Activated CD4-positive, alpha-beta T cell treated with anti-CD3 and anti-CD28 coated beads, Interleukin-2, Interleukin-6, amounts not matched to agents 100 ng/mL and 50 ng/mL, durations not matched to agents 16 hours and 8 hours (primary cell): ENCODE data around the gene PIK3R1.

Experiments used
- DNase-seq: peaks from one replicate; pipeline ENCODE4 v3.0.0-alpha.2; 2020

Gene PIK3R1

DNA sequence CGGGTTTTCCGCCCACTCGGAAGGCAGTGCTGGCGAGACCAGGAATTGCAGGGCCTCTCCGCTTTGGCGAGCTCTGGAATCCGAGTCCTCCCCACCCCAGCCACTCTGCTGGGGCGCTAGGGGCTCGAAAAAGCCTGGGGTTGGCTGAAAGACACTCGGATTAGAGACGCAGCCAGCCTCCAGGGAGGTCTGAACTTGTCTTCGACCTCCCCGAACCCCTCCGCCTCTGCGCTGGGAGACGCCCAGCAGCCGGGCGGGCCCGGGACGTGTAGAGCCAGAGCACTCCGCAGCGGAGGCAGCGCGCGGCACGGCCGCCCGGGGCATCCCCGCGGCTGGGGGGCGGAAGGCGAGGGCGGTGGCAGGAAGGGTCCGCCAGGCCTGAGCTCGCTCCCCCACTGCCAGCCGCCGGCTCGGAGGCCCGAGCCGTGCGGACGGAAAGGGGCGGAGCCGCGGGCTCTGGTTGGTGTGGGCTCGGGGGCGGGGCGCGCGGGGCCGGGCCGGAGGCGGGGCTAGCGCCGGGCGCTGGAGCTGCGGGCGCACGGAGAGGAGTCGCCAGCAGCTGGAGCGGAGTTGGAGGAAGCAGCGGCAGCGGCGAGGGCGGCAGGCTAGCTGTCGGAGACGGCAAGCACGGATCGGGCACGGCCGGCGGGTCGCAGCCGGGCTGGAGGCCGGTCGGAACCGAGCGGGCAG lies at the start of gene PIK3R1:
Gene PIK3R1, plus strand, starts transcription at position 549 of the 690 bp plus-strand sequence. CDS start 10,920 bp downstream, outside the sequence.
- peak; percentile 96 for DNase-seq

DNA sequence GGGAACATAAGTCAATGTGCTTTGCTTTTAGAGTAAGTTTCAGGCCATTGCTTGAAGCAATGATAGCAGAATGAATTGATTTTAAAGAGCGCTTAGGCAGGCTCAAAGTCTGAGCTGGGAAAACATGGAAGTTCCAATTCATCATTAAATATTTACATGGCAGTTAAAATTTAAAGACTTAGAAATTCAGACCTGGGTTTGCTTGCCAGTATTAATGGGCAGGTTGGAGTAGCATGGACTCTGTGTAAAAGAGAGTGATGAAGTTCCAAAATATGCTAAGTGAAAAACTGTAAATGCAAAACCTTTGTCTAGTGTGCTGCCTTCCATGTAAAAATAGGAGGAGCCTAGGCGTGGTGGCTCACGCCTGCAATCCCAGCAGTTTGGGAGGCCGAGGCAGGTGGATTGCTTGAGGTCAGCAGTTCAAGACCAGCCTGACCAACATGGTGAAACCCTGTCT lies 48.3 kb upstream of the PIK3R1 start:
- DNase-seq: no peak

DNA sequence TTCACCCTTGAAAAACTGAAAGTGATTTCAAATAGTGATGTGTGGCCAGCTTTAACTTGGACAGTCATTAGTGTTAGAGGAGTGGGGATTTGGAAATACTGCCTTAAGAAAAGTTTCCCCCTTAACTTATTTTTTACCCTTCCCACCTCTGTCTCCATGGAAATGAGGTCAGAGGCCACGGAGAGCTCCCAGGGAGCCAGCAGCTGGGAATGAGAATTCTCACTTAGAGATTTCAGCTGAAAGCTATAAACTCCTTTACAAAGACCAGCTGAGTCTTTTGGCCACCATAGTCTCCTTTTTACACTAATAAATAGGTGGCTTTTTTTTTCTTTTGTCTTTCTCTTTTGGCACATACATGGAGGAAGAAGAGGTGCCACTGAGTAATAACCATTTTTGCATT lies 45.7 kb upstream of the PIK3R1 start:
- no peak for DNase-seq

DNA sequence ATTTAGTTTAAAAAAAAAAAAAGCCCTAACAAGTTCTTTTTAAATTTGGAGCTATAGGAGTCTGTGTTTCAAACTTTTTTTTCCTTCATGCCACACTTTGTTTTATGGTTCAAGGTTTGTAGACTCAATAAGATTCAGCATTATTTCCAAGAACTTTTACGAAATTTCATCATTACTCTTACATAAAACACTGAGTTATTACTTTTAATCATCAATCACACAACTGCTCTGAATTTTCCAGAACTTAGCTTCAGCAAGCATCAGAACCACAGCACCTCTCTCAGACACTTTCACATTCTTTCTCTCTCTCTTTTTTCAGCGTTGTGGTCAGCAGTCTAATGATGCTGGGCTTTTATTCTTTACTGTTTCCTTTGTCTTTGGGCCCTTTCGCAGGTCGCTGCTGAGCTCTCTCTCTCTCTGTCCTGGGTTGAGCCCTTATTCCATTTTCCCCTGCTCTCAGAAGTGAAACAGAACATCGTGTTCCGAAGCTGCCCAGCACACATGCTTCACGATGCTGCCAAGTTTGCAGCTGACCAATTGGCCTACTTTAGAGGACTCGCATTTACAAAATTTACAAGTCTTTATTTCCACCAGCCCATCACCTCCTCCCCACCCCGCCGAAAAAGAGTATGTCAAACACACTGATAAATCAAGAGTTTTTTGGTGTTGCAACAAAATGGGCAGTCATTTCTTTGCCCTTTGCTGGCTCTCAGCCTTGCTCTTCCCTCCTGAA lies 44.6 kb upstream of the PIK3R1 start:
- DNase-seq: no peak

DNA sequence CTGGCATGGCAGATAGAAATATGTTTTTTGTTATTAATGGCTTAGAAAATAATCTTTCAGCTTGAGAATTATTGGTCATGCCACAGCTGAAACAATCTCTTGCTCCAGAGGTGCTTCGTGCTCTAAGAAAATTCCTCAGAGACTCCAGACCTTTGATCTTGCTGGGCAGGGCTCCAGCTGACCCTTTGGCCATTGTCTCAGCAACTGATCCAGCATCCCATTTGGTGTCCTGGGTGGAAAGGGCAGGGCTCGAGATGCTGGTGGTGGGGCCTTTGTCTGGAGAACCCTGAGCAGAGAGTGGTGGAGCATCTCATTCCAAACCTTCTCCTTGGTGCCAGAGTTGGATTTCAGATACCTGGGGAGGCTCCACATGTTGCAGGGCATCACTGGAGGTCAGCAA lies 43.2 kb upstream of the PIK3R1 start:
- no peak for DNase-seq

DNA sequence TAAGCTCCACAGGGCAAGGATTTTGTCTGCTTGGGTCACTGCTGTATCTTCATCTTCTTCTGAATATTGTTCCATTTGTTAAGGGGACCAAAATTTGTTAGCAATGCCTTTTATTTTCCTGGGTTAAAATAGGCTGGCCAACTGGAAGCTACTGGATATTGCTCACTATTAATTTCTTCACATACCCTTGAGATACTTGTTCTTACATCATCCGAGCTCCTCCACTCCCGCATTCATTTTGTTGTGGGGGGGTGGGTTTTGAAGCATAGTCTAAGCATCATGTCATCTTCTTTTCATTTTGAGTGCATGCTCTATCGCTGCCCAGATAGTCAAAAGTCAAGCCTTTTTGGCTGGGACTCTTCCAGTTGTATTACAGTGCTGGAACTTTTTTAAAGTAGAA lies 42.5 kb upstream of the PIK3R1 start:
- DNase-seq: no peak

DNA sequence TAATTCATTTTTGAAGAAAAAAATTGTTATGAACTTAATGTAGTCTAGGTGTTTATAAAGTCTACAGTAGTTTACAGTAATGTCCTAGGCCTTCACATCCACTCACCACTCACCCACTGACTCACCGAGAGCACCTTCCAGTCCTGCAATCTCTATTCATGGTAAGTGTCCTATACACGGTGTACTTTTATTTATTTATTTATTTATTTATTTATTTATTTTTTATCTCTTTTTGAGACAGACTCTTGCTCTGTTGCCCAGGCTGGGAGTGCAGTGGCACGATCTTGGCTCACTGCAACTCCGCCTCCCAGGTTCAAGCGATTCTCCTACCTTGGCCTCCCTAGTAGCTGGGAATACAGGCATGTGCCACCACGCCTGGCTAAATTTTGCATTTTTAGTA lies 39.3 kb upstream of the PIK3R1 start:
- no peak for DNase-seq

DNA sequence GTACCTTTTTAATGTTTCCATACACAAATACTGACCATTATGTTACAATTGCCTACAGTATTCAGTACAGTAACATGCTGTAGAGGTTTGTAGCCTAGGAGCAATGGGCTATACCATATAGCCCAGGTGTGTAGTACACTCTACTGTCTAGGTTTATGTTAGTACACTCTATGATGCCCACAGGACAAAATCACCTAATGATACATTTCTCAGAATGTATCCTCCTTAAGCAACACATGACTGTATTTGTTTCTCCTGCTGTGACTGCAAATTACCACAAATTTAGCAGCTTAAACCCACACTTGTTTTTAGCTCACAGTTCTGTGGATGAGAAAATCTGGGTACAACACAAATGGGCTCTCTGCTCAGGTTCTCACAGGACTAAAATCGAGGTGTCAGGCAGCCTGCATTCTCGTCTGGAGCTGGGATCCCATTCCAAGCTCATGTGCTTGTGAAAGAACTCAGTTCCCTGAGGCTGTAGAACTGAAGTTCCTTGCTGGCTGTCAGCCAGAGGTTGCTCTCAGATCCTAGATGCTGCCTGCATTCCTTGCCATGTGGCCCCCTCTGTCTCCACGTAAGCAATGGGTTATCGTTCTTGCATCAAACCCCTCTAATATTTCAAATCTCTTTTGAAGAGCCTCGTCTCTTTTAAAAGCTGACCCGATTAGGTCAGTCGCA lies 38.6 kb upstream of the PIK3R1 start:
- DNase-seq: no peak

DNA sequence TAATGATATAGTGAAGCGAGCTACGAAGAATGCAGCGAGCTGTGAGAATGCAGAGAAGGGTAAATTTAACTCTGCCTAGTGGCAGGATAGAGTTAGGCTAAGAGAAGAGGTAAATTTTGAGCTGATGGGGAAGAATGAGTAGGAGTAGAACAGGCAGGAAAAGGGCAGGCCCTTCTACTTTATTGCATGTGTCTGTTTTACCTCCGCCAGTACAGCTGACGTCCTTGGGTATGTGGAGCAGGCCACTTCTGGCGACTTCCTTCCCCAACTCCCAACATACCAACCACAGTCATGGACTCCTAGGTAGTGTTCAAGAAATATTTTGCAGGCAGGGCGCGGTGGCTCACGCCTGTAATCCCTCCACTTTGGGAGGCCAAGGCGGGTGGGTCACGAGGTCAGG lies 37.9 kb upstream of the PIK3R1 start:
- no peak for DNase-seq

DNA sequence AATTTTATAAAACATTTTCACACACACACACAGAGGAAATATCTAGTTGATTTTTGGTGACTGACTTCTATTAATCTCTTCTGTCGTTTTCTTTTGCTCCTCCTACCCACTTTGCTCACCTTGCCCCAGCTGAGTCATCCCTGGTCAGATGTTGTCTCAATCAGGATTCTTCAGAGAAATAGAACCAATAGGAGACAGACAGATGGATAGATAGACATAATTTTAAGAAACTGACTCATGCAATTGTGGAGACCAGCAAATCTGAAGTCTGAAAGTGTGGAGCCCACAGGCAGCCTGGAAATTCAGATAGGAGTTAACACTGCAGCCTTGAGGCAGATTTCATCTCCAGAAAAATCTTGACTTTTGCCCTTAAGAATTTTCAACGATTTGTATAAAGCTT lies 37.0 kb upstream of the PIK3R1 start:
- peak; percentile 38 for DNase-seq

DNA sequence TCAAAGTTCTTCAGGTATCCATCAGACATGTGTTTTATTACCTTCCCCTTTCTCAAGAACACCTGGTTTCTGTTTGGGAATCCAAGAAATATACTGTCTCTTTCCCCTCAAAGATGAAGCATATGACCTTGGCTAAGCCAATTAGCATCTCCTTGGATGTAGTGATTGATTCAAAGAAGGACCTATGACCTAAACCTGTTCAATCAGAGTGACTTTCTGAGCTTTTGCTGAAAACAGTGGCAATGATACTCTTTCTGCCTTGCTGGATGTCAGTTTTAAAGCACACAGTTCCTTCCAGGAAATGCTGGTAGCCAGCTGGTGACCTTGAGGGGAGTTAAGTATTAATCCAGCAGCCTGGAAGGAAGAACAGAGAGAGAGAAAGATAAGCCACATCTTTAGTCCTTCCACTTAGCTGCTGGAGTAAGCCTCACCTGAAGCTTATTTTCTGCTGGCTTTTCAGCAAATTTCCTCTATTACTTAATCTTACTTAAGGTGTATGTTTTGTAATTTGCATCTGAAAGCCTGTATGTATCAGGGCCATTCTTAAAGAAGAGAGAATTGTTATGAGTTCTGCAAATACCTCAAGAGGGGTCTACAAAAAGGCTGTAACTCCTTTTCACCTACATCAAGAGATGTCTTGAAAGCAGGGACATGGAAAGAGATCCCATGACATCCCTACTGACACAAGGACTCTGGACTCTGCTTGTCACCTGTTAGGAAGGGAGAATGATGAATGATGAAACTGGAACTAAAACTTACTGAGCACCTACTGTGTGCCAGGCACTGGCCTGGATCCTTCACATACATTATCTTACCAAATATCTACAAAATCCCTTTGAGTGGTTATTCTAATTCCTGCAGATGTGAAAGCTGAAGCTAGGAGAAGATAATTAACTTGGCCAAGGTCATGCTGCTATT lies 35.2 kb upstream of the PIK3R1 start:
- DNase-seq: no peak

DNA sequence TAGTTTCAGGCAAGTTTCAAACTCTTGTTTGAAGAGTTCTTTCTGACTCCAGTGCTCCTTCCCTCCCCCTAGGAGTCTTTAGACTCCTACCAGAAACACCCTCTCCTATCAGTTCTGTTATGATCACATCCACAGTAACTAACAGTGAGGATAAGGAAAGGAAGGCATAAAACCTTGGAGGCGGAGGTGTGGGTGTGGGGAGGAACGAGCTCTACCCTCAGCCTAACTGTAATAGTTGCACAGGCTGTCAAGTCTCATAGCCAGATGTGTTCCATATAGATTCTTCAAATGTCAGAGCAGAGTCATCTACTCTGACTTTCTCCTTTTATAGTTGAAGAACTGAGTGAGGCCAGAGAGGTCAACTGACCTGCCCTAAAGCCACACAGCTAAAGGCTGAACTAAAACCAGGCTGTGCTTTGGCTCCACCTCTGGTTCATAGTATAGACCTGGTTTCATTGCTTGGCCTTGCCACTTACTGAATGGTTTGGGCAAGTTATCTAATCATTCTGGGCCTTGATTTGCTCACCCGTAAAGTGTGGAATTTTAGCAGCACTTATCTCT lies 34.4 kb upstream of the PIK3R1 start:
- no peak for DNase-seq

DNA sequence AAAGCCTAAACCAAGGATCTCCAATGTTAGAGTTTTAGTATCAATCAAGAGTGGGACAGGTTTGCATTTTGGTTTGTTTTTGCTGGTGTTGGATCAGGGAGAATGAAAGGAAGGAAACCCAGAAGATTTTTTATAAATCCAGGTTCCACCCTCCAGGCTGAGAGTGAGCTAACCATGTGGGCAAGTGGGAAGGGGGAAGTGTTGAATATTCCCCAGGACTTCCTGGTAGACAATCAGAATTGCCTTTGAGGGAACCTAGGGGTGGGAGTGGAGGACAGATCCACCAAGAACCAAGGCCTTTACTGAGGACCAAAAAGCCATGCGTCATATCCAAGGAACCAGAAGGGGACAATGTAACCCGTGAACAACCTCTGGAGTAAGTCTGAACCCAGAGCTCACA lies 33.5 kb upstream of the PIK3R1 start:
- DNase-seq: no peak

DNA sequence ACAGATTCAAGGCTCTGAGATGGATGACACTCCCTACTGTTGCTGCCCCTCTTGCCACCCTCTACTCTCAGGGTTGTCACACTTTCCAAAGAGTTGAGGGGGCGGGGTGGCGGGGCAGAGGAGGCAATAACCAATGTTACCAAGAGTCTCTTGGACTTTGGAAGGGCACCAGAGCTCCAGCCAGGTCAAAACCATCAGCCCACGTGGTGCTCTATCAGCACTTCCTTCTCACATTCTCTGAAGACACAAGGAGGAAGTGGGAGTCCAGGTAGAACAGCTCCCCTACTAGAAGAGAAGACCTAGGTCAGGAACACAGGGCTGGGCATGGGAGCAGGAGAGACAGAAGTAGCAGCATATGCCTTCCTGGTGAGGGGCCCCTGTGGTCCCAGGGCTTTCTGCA lies 33.0 kb upstream of the PIK3R1 start:
- no peak for DNase-seq

DNA sequence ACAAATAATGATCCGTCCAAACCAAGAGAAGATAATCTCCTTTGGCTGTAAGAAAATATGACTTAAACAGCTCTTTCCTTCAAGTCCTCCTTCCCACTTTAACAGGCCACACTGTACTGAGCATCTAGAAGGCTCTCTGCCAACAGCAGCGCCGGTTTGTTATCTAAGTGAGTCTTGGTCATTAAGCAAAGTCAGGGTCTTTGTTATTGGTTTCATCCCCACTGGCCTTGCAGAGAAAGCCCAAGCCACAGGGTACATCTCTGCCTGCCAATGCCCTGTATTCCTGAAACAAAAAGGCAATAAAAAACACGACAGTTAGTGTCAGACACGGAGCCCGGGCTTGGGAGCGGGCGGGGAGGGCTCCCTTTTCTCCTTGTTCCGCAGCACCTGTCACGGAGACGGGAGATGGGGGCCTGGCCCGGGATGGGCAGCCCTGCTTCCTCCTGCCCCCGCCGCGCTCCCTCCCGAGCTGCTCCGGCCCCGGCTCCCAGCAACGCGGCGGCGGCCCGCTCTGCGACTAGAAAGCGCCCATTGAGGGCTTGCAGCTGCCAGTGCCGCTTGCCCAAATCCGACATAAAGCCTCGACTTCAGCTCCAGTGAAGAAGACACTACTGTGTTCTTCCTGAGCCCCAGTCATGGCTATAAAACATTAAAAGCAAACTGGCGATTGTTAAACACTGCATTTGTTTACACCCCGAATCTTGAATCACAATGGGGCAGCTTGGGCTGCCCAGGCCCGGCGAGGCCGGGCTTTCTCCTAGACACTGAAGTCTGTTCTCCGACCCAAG lies 28.1 kb upstream of the PIK3R1 start:
- no peak for DNase-seq

DNA sequence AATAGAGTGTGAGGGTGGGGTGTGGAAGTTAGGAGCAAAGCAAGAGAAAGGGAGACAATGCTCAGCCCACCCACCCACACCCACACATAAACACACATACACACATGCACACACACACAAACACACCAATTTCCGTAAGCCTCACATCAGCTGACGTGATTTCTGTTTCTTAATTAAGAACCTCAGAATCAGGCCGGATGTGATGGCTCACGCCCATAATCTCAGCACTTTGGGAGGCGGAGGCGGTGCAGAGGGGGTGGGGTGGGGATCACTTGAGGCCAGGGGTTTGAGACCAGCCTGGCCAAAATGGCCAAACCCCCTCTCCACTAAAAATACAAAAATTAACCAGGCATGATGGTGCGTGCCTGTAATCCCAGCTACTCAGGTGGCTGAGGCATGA lies 26.4 kb upstream of the PIK3R1 start:
- no peak for DNase-seq

DNA sequence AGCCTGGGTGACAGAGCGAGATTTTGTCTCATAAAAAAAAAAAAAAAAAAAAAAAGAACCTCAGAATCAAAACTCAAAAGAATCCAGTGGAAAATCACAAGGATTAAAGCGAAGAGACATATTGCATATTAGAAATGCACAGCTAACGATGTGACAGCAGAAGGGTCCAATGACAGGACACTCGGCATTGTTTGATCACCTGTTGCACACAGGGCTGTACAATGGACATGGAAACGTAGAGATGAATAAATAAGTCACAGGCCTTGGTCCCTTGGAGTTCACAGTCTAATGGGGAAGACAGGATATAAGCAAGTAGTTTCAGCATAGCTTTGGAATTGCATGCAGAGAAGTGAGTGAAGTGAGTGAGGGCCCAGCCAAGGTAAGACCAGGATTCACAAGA lies 25.9 kb upstream of the PIK3R1 start:
- DNase-seq: no peak

DNA sequence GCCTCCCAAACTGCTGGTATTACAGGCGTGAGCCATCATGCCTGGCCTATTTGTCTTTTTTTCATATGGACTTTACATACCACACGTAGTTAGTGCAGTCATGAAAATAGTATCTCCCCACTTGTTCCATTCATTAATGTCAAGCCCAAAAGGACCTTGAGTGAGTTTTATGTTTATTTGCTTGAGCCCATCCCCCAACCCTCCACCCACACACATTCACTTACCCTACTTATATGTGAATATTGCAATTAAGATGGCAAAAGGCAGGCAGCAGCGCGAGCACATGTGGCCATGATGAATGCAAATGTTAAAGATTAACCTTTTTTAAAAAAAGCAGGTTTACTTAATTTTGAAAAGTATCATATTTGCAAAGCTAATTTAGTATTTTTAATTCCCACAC lies 24.9 kb upstream of the PIK3R1 start:
- no peak for DNase-seq

DNA sequence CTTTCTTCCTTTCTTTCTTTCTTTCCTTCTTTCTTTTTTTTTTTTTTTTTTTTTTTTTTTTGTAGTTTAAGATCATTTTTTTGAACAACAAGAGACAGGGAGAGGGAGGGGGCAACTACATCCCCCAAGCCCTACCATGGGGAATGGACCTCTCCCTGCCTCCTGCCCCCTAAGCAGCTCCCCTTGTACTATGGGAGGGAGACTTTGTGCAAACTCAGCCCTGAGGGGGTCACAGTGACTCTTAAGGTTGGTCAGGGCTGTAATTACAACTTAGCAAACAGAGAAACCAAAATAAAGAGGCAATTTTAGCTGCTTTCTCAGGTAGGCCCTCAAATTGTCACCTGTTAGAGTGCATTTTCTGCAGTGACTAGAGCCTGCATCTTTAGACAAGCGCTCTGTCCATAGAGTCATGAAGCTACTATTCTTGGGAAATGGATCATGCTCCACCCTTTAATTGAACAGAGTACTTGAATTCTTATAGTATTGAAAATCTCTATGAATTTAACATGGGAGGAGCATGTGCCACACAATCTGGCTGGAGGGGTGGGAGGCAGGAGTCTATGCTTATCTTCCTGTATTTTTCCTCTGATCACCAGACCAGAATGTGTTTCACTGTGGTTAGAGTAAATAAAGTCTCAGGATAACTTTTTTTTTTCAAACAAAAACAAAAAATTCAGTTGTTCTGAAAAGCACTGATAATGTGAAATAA lies 24.3 kb upstream of the PIK3R1 start:
- DNase-seq: no peak

DNA sequence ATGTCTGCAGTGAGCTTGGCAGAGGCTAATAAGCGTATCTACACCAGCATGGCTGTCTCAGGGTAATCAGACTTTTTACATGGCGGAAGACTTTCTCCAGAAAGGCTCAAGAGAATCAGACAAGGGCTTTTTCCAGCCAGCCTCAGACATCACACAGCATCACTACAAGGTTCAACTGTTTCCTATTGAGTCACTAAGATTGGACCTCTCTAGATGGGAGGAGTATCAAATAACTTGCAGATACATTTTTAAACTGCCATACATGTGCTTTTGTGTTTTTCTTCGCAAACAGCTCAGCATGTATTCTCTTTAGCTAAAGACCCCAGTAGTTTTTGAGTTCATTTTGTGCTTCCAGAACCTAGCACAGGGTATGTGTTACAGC lies 22.9 kb upstream of the PIK3R1 start:
- DNase-seq: no peak

DNA sequence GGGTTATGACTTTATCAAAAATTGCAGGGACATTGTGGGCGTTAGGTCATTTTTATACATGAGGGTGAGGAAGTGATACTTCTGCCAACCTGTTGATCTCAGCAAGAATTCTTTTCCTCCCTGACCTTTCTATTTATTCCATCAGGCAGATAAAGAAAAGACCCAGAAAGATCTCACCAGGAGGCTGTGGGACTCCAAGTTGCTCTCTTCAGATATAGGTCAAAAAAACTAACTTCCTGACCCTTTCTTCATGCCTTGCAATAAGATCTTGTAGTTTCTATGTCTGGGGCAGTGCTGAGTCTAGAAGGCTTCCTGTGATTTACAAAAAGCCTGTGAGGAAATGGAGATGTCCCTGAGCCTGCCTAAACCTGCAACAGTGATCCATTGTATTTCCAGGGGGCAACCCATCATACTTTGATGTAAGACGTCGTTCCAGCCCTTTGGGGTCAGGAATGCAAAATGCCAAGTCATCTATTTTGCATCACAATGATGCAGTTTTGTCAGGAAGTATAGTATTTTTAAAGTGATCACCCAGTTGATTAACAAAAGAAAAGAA lies 22.0 kb upstream of the PIK3R1 start:
- no peak for DNase-seq
